Measurements from ENCODE around the gene PPIB.
A peak's percentile ranks its signal among the peaks of the same experiment; 100 is the strongest.

The PPIB gene

DNA sequence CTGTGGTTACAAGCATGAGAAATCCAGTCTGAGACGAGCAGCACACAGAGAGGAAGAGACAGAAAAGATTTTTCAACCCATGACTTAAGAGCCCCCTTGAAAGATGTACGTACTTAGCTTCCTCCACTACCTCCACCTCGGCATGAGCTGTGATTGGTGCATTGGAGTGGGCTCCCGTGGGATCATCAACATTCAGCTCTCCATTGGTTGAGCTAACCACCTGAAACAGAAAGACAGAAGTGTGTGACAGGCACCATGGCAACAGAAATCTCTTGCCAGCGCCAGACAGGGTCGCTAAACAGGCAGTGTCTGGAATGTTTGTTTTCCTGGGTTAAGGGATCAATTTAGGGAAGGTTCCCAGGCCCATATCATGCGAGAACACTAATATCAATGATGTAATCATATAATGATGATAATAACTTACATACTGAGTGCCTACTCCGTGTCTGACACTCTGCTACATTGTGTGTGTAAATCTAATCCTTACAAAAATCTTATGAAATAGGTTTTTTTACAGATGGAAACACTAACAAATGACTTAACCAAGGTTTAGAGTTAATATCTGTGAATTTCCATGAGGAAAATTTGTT, 17.5 kb upstream of the PPIB start:
- Histone ChIP-seq H3K9me3 (ENCODE audit: low read length) (no peaks in the 10 kb centered on the region), H3K27me3 (ENCODE audit: insufficient read depth, low read length) (no peaks in the 10 kb centered on the region), H3K4me3 (ENCODE audit: low read length) (no peak overlapping the region), H3K36me3 (ENCODE audit: insufficient read depth, low read length) (peaks cover 32% of the 10 kb centered on the region), H2AFZ (ENCODE audit: low read depth, low read length) (no peak overlapping the region), H3K4me1 (ENCODE audit: insufficient read depth, low read length) (peaks cover 18% of the 10 kb centered on the region)

DNA sequence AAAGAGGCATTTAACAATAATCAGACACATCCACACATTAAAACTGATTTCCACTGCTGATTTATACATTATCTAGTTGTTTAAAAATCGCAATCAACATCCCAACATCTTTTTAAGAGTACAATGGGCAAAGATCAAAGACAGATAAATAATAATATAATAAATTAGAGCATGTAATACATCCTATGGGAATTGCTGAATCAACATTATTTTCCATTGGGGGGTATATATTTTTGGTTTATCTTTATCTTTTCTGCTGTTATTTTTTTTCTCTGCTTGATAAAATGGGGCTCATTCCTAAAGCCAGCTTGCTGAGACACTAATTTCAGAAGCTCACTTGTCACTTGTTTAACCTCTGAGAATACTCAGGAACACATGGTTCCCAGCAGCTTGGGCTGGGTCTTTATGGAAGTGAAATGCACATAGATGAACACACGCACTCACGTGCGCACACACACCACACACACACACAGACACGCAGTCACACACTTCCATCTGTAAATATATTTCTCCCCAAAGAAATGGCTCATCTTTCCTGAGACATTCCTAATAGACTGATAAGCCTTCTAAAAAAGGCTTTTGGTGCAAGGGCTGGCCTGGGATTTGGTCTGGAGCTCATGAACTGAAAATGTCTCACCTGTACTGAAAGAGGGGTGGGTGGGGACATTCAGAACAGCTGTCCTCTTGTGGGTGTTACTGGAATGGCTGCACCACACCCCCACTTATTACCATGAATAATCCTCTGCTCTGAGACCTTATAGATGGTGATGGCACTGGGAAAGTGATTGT, 3.5 kb upstream of the PPIB start:
- Histone ChIP-seq H3K4me3 (ENCODE audit: low read length) (no peak overlapping the region), H2AFZ (ENCODE audit: low read depth, low read length) (no peak overlapping the region), H3K36me3 (ENCODE audit: insufficient read depth, low read length) (peaks cover 15% of the 10 kb centered on the region), H3K27me3 (ENCODE audit: insufficient read depth, low read length) (no peaks in the 10 kb centered on the region), H3K9me3 (ENCODE audit: low read length) (no peaks in the 10 kb centered on the region), H3K4me1 (ENCODE audit: insufficient read depth, low read length) (peaks cover 17% of the 10 kb centered on the region)

DNA sequence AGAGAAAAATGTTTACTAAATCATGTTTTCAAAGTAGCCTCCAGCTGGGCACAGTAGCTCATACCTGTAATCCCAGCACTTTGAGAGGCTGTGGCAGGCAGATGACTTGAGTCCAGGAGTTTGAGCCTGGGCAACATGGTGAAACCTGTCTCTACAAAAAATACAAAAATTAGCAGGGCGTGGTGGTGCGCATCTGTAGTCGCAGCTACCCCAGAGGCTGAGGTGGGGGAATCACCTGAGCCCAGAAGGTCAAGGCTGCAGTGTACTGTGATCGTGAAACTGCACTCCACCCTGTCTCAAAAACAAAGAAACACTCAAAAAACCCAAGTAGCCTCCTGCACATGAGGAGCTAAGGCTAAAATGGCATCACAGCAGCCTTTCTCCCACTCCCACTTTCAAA, 1.6 kb upstream of the PPIB start:
- H3K4me1 ChIP-seq (ENCODE audit: insufficient read depth, low read length), result peaks cover 17% of the 10 kb centered on the region
- peaks cover 10% of the 10 kb centered on the region for H3K36me3 ChIP-seq (ENCODE audit: insufficient read depth, low read length)
- no peak overlapping the region for H3K4me3 ChIP-seq (ENCODE audit: low read length)
- H2AFZ ChIP-seq (ENCODE audit: low read depth, low read length), result no peak overlapping the region
- no peaks in the 10 kb centered on the region for H3K9me3 ChIP-seq (ENCODE audit: low read length)
- no peaks in the 10 kb centered on the region for H3K27me3 ChIP-seq (ENCODE audit: insufficient read depth, low read length)

DNA sequence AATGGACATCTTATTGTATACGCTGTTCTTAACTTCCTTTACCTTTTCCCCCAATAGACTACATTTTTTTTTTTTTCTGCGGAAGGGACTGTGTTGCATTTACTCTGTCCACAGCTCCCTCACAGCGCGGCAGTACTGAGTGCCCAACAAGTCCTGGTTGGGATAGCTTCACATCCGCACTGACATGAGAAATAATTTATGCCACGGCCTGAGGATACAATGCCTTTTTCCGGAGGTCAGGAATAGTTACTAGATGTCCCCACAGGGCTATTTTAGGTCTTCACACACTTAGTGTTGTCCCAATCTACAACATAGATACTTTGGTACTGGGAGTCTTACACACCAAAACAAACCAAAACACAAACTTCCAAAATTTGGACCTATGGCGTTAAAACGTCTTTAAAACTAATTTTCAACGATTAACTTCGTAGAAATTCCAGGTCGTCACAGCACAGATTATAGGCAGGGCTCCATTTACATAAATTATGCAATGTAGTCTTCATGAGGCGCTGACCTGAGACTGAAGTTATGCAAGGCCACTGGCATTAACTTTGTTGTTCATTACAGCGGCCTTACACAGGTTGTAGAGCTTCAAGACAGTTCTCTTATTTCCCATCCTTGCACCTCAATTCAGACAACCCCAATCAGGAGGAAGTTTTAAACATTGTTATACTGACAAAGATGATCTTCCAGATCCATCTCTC, 989 bp upstream of the PPIB start:
- Histone ChIP-seq H3K9me3 (ENCODE audit: low read length) (no peaks in the 10 kb centered on the region), H3K27me3 (ENCODE audit: insufficient read depth, low read length) (no peaks in the 10 kb centered on the region), H3K4me1 (ENCODE audit: insufficient read depth, low read length) (peaks cover 17% of the 10 kb centered on the region), H3K36me3 (ENCODE audit: insufficient read depth, low read length) (peaks cover 15% of the 10 kb centered on the region), H2AFZ (ENCODE audit: low read depth, low read length) (peak overlapping the region; percentile 85), H3K4me3 (ENCODE audit: low read length) (peak overlapping the region; percentile 99)

DNA sequence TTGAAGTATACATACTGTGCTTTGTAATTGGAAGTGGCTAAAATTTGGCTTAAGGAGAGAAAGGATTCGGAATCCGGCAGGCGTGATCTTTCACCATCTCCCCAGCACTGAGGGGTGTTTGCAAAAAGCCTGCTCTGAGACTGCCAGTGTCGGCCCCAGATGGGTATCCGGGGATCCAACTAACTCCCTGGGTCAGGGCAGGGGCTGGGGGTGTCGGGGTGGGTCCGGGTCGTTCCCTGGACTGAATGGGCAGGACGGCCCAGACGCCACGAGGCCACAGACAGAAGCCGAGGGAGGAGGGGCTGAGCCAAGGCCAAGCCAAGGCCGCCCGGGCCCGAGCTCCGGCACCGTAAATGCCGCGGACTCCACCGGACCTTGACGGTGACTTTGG, 349 bp downstream of the PPIB start:
- H3K4me1 ChIP-seq (ENCODE audit: insufficient read depth, low read length), result peaks cover 17% of the 10 kb centered on the region
- H3K9me3 ChIP-seq (ENCODE audit: low read length), result no peaks in the 10 kb centered on the region
- H3K36me3 ChIP-seq (ENCODE audit: insufficient read depth, low read length), result peaks cover 28% of the 10 kb centered on the region
- no peaks in the 10 kb centered on the region for H3K27me3 ChIP-seq (ENCODE audit: insufficient read depth, low read length)
- H3K4me3 ChIP-seq (ENCODE audit: low read length), result peak overlapping the region; percentile 99
- no peak overlapping the region for H2AFZ ChIP-seq (ENCODE audit: low read depth, low read length)

DNA sequence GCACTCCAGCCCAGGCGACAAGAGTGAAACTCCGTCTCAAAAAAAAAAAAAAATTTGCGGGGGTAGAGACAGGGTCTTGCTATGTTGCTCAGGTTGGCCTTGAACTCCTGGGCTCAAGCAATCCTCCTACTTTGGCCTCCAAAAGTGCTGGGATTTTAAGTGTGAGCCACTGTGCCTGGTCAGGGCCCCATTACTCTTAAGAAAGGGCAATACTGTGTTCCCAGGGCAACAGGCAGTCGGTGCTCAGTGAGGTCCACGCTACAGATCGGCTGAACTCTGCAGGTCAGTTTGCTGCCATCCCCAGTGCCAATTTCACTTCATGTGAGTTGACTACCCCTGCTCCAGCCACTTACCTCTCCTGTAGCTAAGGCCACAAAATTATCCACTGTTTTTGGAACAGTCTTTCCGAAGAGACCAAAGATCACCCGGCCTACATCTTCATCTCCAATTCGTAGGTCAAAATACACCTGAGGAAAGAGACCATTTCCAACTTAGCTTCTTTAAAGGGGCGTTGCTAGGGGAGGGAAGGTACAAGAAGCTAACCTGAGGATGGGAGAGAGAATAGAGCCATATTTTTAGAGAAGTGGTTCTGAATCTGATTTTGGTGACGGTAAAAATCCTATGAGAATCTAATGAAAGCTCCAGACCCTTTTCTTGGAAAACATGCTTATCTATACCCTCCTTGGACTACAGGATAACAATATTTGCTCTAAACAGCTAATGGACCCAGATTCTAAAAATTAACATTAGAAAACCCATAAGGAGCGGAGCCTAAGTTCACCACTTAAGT, 939 bp downstream of the PPIB start:
- Histone ChIP-seq H3K36me3 (ENCODE audit: insufficient read depth, low read length) (peaks cover 34% of the 10 kb centered on the region), H3K9me3 (ENCODE audit: low read length) (no peaks in the 10 kb centered on the region), H2AFZ (ENCODE audit: low read depth, low read length) (no peak overlapping the region), H3K27me3 (ENCODE audit: insufficient read depth, low read length) (no peaks in the 10 kb centered on the region), H3K4me1 (ENCODE audit: insufficient read depth, low read length) (peaks cover 17% of the 10 kb centered on the region), H3K4me3 (ENCODE audit: low read length) (peak overlapping the region; percentile 99)

DNA sequence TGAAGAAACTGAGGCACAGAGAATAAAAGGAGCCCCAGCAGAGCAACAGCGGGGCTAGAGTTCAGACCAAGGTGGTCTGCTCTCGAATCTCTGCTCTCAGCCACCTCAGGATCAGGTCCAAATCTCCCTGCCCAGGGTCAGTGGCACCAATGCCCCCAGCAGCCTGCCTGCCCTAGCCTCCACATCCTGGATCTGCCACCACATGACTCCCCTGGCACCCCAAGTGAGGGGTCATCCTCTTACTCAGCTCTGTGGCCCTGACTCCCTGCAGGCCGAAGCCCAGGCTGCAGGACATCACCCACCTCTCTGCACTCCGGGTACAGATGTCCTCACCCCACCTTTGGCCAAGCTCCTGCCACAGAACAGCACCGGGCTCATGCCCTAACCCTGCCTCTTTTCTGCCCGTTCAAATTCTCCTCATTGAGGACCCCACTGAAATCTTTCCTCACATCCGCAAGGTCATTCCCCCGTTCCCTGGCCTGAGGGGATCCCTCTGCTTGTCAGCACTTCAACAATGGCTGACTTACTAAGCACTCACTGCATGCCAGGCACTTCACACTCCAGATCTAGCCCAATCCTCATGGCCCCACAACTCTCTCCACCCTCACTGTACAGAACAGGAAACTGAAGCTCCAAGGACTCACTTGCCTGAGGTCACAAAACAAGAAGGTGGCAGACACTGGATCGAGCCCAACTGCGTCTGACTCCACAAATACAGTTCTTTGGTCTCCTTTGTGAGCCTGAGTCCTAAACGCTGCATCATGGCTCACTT, 4.3 kb downstream of the PPIB start:
- no peak overlapping the region for H2AFZ ChIP-seq (ENCODE audit: low read depth, low read length)
- H3K4me1 ChIP-seq (ENCODE audit: insufficient read depth, low read length), result peaks cover 10% of the 10 kb centered on the region
- H3K27me3 ChIP-seq (ENCODE audit: insufficient read depth, low read length), result no peaks in the 10 kb centered on the region
- peaks cover 51% of the 10 kb centered on the region for H3K36me3 ChIP-seq (ENCODE audit: insufficient read depth, low read length)
- H3K9me3 ChIP-seq (ENCODE audit: low read length), result no peaks in the 10 kb centered on the region
- no peak overlapping the region for H3K4me3 ChIP-seq (ENCODE audit: low read length)

DNA sequence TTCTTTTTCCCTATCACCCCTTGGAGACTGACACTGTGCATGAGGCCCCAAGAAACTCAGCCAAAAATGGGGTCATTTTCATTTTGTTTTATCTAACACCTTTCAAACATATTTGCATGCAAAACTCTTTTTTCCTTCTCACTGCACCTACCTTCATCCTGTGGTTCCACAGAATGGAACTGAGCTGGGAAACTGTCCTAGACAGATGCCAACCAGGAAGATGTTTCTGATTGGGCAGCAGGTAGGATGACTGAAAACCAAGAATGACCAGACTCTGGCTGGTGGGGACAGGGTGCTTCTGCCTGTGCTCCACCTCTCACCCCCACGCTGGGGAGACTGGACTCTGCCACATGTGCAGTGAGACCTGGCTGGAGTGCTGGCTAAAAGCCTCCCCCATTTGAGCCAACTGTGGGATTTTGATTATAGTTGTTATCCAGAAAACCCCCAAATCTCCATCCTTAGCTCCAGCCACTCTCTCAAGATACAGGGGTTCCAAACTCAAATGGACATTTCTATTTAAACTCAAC, 5.2 kb downstream of the PPIB start:
- Histone ChIP-seq H3K36me3 (ENCODE audit: insufficient read depth, low read length) (peaks cover 51% of the 10 kb centered on the region), H3K4me1 (ENCODE audit: insufficient read depth, low read length) (peaks cover 8% of the 10 kb centered on the region), H3K9me3 (ENCODE audit: low read length) (no peaks in the 10 kb centered on the region), H3K4me3 (ENCODE audit: low read length) (no peak overlapping the region), H3K27me3 (ENCODE audit: insufficient read depth, low read length) (peaks cover 3% of the 10 kb centered on the region), H2AFZ (ENCODE audit: low read depth, low read length) (no peak overlapping the region)

DNA sequence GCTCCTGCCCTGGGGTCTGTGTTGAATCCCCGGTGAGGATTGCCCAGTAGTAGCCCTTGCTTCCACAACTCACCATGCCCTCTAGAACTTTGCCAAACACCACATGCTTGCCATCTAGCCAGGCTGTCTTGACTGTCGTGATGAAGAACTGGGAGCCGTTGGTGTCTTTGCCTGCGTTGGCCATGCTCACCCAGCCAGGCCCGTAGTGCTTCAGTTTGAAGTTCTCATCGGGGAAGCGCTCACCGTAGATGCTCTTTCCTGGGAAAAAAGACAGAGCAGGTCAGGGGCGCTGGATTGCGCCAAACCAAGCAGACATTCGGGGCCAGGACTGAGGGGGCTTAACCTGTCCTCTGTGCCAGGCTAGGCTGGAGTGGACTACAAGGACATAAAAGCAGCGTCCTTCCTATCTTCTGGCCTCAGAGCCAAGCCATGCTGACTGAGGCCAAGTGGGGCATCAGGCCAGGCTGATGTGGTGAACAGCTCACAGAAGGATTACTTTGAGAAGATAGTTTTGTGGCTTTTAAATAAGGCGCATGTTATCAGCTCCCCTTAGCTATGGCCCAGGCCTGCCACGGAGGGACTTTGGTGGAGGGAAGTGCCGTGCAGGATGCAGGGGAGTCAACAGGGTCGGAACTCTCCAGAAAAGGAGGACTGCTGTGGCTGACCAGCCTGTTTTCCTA, 6.0 kb downstream of the PPIB start:
- Histone ChIP-seq H3K9me3 (ENCODE audit: low read length) (no peaks in the 10 kb centered on the region), H3K4me3 (ENCODE audit: low read length) (no peak overlapping the region), H3K36me3 (ENCODE audit: insufficient read depth, low read length) (peaks cover 51% of the 10 kb centered on the region), H3K27me3 (ENCODE audit: insufficient read depth, low read length) (peaks cover 5% of the 10 kb centered on the region), H2AFZ (ENCODE audit: low read depth, low read length) (no peak overlapping the region), H3K4me1 (ENCODE audit: insufficient read depth, low read length) (peaks cover 6% of the 10 kb centered on the region)

DNA sequence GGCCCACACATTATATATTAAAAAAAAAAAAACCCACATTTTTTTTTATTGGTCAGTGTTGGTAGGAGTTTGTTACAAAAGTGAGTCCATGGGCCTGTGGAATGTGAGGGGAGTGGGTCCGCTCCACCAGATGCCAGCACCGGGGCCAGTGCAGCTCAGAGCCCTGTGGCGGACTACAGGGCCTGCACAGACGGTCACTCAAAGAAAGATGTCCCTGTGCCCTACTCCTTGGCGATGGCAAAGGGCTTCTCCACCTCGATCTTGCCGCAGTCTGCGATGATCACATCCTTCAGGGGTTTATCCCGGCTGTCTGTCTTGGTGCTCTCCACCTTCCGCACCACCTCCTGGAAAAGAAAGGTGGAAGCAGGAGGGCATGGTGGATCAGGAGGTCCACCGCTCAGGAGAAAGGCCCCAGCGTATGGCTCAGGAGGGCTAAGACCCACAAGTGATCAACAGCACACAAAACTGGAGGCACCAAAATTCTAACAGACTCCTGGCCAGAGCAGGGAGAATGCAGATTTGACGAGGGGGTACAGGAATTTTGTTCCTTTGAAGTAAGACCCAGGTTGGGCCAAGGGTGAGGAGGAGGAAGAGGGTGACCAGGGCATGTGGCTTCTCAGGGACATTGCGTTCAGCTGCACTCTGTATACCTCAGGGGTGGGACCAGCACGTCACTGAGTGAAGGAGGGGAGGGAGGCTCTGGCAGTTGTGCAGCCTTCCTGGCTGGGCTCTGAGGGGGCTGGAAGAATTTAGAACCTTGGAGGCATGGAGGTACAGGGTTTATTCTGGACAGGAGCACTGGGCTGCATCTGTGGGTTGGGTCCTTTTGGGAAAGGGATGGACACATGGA, 6.8 kb downstream of the PPIB start:
- H3K27me3 ChIP-seq (ENCODE audit: insufficient read depth, low read length), result peaks cover 8% of the 10 kb centered on the region
- peaks cover 51% of the 10 kb centered on the region for H3K36me3 ChIP-seq (ENCODE audit: insufficient read depth, low read length)
- H3K4me1 ChIP-seq (ENCODE audit: insufficient read depth, low read length), result peaks cover 7% of the 10 kb centered on the region
- H3K9me3 ChIP-seq (ENCODE audit: low read length), result no peaks in the 10 kb centered on the region
- no peak overlapping the region for H2AFZ ChIP-seq (ENCODE audit: low read depth, low read length)
- H3K4me3 ChIP-seq (ENCODE audit: low read length), result no peak overlapping the region
